Type B pancreatic cell (in vitro differentiated cells): ENCODE data around the gene KCNJ6. TPM values are rescaled to one million over a fixed set of nuclear protein-coding genes. Genes with fewer than 3 reads are reported as not detected.

Experiments
- DNase-seq: peaks from one replicate; pipeline ENCODE4 v3.0.0; 2021; ENCODE audit warnings: mixed read lengths; ENCODE audit not compliant: unreplicated experiment; ENCODE audit errors: extremely low spot score
- H3K27ac Mint-ChIP-seq: 2 replicates; pipeline ENCODE4 v1.8.0; 2021; ENCODE audit warnings: mild to moderate bottlenecking, mixed read lengths
- H3K27me3 Mint-ChIP-seq: 2 replicates; pipeline ENCODE4 v1.8.0; 2021; ENCODE audit warnings: mixed read lengths
- H3K36me3 Mint-ChIP-seq: 2 replicates; pipeline ENCODE4 v1.8.0; 2021; ENCODE audit warnings: mixed read lengths
- H3K4me1 Mint-ChIP-seq: one replicate; pipeline ENCODE4 v1.8.0; 2021; ENCODE audit warnings: mixed read lengths; ENCODE audit not compliant: unreplicated experiment
- H3K4me3 Mint-ChIP-seq: 2 replicates; pipeline ENCODE4 v1.8.0; 2021; ENCODE audit warnings: mild to moderate bottlenecking, mixed read lengths
- H3K9me3 Mint-ChIP-seq: 2 replicates; pipeline ENCODE4 v1.8.0; 2021; ENCODE audit warnings: mixed read lengths
- CTCF ChIP-seq: fragments of 200-600 bp; sonication (generic); conservative IDR thresholded peaks from 2 replicates; pipeline ENCODE4 v1.5.0; 2021; ENCODE audit warnings: antibody characterized with exemption, mild to moderate bottlenecking
- total RNA-seq: library from RNA; stranded (reverse); gene quantifications from 2 replicates; pipeline ENCODE4 v1.2.1, GENCODE V29; 2021; ENCODE audit warnings: low replicate concordance

Gene KCNJ6
- total RNA-seq, 1 donor from 2014 or later: 2.1 TPM

GRCh38 chr21:37805266-37805665, 111.0 kb downstream of the KCNJ6 start:
- Mint-ChIP-seq H3K9me3 (peaks cover 3% of the 10 kb centered on the region), H3K27ac (no peak overlapping the region), H3K27me3 (peaks cover 10% of the 10 kb centered on the region)

GRCh38 chr21:37804001-37804400, 112.3 kb downstream of the KCNJ6 start:
- no peak for TF ChIP-seq CTCF
- H3K27ac Mint-ChIP-seq: no peak overlapping the region
- no peak for DNase-seq
- no peaks in the 10 kb centered on the region for H3K4me1 Mint-ChIP-seq
- peaks cover 3% of the 10 kb centered on the region for H3K9me3 Mint-ChIP-seq
- H3K27me3 Mint-ChIP-seq: peaks cover 10% of the 10 kb centered on the region
- H3K36me3 Mint-ChIP-seq: no peaks in the 10 kb centered on the region
- no peak overlapping the region for H3K4me3 Mint-ChIP-seq

More at GRCh38 chr21:37805266-37805665, 111.0 kb downstream of the KCNJ6 start:
- DNase-seq: no peak
- Mint-ChIP-seq H3K4me3 (no peak overlapping the region), H3K36me3 (no peaks in the 10 kb centered on the region), H3K4me1 (no peaks in the 10 kb centered on the region)
- no peak for TF ChIP-seq CTCF

- no peak for DNase-seq
Observed at GRCh38 chr21:37803101-37803651, 113.1 kb downstream of the KCNJ6 start.

GRCh38 chr21:37800456-37801061, 115.7 kb downstream of the KCNJ6 start:
- H3K27ac Mint-ChIP-seq: no peak overlapping the region
- peaks cover 10% of the 10 kb centered on the region for H3K27me3 Mint-ChIP-seq

More at GRCh38 chr21:37803101-37803651, 113.1 kb downstream of the KCNJ6 start:
- H3K36me3 Mint-ChIP-seq: no peaks in the 10 kb centered on the region
- peaks cover 3% of the 10 kb centered on the region for H3K9me3 Mint-ChIP-seq
- no peaks in the 10 kb centered on the region for H3K4me1 Mint-ChIP-seq
- no peak for TF ChIP-seq CTCF
- no peak overlapping the region for H3K4me3 Mint-ChIP-seq
- H3K27me3 Mint-ChIP-seq: peaks cover 10% of the 10 kb centered on the region
- no peak overlapping the region for H3K27ac Mint-ChIP-seq

GRCh38 chr21:37800057-37800455, 116.2 kb downstream of the KCNJ6 start:
- Mint-ChIP-seq H3K4me3 (no peak overlapping the region), H3K27me3 (peaks cover 10% of the 10 kb centered on the region), H3K27ac (no peak overlapping the region), H3K36me3 (no peaks in the 10 kb centered on the region), H3K9me3 (peaks cover 3% of the 10 kb centered on the region), H3K4me1 (no peaks in the 10 kb centered on the region)
- no peak for TF ChIP-seq CTCF
- DNase-seq: no peak

More at GRCh38 chr21:37800456-37801061, 115.7 kb downstream of the KCNJ6 start:
- Mint-ChIP-seq H3K36me3 (no peaks in the 10 kb centered on the region), H3K4me3 (no peak overlapping the region), H3K4me1 (no peaks in the 10 kb centered on the region), H3K9me3 (peaks cover 3% of the 10 kb centered on the region)
- TF ChIP-seq CTCF: no peak
- DNase-seq: no peak
